ENCODE results near the gene KCNAB1.
A peak's percentile ranks its signal among the peaks of the same experiment; 100 is the strongest.

Gene KCNAB1

GRCh38 chr3:156140001-156140595 is 19.7 kb downstream of the KCNAB1 start:
- no peak for DNase-seq

GRCh38 chr3:156142702-156143101 is 22.3 kb downstream of the KCNAB1 start:
- no peak for DNase-seq

GRCh38 chr3:156143136-156143535 is 22.8 kb downstream of the KCNAB1 start:
- DNase-seq, result no peak

- DNase-seq, result no peak
Measured at GRCh38 chr3:156144060-156144459, 23.7 kb downstream of the KCNAB1 start.

GRCh38 chr3:156145866-156146265 is 25.5 kb downstream of the KCNAB1 start:
- no peak for DNase-seq

GRCh38 chr3:156148345-156148945 is 28.1 kb downstream of the KCNAB1 start:
- no peak for DNase-seq

- DNase-seq, result peak; percentile 24
Measured at GRCh38 chr3:156148946-156149381, 28.6 kb downstream of the KCNAB1 start.

- DNase-seq, result no peak
Measured at GRCh38 chr3:156149876-156150275, 29.5 kb downstream of the KCNAB1 start.

GRCh38 chr3:156150434-156151066 is 30.2 kb downstream of the KCNAB1 start:
- peak; percentile 52 for DNase-seq

- DNase-seq, result peak; percentile 63
Measured at GRCh38 chr3:156151824-156152428, 31.5 kb downstream of the KCNAB1 start.

GRCh38 chr3:156158656-156159295 is 38.4 kb downstream of the KCNAB1 start:
- no peak for DNase-seq

- DNase-seq, result peak; percentile 30
Measured at GRCh38 chr3:156160647-156161046, 40.3 kb downstream of the KCNAB1 start.

GRCh38 chr3:156161172-156161571 is 40.8 kb downstream of the KCNAB1 start:
- DNase-seq, result no peak

GRCh38 chr3:156163848-156164247 is 43.5 kb downstream of the KCNAB1 start:
- no peak for DNase-seq

GRCh38 chr3:156166808-156167207 is 46.4 kb downstream of the KCNAB1 start:
- no peak for DNase-seq

GRCh38 chr3:156170571-156170970 is 50.2 kb downstream of the KCNAB1 start:
- DNase-seq, result no peak

GRCh38 chr3:156171281-156172267 is 51.2 kb downstream of the KCNAB1 start:
- DNase-seq, result no peak

- no peak for DNase-seq
Measured at GRCh38 chr3:156172536-156172935, 52.2 kb downstream of the KCNAB1 start.

GRCh38 chr3:156174229-156174847 is 54.0 kb downstream of the KCNAB1 start:
- no peak for DNase-seq

- DNase-seq, result no peak
Measured at GRCh38 chr3:156175570-156175969, 55.2 kb downstream of the KCNAB1 start.

GRCh38 chr3:156176048-156176447 is 55.7 kb downstream of the KCNAB1 start:
- DNase-seq, result no peak

Measured in inflammatory macrophage treated with lipopolysaccharide for 4 hours (primary cell).